Epithelial cell of esophagus (primary cell): ENCODE data around the gene SCAF4.

ENCODE experiments used
- DNase-seq: peaks from one replicate; pipeline ENCODE4 v3.0.0; 2010; ENCODE audit warnings: low read depth
- H3K4me3 ChIP-seq: 2 replicates; pipeline ENCODE4 v1.5.1; 2011; ENCODE audit warnings: mild to moderate bottlenecking, low read length, control low read depth
- TF ChIP-seq, protein P1 (sequence below): IDR thresholded peaks from 2 replicates; pipeline ENCODE4 v1.5.1; 2011; ENCODE audit warnings: low read depth, mild to moderate bottlenecking, low read length, control low read depth, inconsistent platforms; ENCODE audit not compliant: insufficient read depth; ENCODE audit errors: missing control alignments

The SCAF4 gene

DNA sequence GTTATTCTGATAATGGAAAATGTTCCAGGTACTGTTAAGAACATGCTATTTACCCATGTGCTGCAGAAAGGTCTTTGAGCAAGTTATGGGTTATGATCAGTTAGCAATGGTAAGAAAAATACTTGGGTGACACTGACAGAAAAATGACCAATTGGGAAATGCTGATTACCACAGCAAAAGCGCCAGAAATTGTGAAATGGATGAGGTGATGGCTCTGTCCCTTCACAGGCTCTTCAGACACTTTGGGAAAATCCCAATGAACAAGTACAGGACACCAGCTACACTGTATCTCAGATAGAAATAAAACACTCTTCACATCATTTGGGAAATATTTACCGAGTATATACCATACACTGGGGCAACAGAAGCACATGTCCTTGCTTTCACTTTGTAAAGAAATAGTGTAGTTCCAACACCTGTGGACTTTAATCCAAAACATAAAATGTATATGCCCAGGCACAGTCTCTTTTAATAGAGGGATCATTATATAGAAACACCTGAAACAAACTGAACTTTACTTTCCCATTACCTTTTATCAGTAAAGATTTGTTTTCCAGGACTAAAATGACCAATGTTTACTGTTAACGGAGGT, 58.5 kb downstream of the SCAF4 start:
- H3K4me3 ChIP-seq: no peak overlapping the region
- no peak for DNase-seq
- TF ChIP-seq, protein P1, sequence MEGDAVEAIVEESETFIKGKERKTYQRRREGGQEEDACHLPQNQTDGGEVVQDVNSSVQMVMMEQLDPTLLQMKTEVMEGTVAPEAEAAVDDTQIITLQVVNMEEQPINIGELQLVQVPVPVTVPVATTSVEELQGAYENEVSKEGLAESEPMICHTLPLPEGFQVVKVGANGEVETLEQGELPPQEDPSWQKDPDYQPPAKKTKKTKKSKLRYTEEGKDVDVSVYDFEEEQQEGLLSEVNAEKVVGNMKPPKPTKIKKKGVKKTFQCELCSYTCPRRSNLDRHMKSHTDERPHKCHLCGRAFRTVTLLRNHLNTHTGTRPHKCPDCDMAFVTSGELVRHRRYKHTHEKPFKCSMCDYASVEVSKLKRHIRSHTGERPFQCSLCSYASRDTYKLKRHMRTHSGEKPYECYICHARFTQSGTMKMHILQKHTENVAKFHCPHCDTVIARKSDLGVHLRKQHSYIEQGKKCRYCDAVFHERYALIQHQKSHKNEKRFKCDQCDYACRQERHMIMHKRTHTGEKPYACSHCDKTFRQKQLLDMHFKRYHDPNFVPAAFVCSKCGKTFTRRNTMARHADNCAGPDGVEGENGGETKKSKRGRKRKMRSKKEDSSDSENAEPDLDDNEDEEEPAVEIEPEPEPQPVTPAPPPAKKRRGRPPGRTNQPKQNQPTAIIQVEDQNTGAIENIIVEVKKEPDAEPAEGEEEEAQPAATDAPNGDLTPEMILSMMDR: no peak

- TF ChIP-seq, protein P1: no peak
- no peak for DNase-seq
- no peak overlapping the region for H3K4me3 ChIP-seq
Observed at GRCh38 chr21:31671931-31672330, 60.0 kb downstream of the SCAF4 start.

GRCh38 chr21:31671146-31671716, 60.7 kb downstream of the SCAF4 start:
- DNase-seq: no peak
- no peak overlapping the region for H3K4me3 ChIP-seq
- TF ChIP-seq, protein P1: no peak

GRCh38 chr21:31670070-31670469, 61.8 kb downstream of the SCAF4 start:
- H3K4me3 ChIP-seq: no peak overlapping the region
- TF ChIP-seq, protein P1: no peak
- DNase-seq: no peak

DNA sequence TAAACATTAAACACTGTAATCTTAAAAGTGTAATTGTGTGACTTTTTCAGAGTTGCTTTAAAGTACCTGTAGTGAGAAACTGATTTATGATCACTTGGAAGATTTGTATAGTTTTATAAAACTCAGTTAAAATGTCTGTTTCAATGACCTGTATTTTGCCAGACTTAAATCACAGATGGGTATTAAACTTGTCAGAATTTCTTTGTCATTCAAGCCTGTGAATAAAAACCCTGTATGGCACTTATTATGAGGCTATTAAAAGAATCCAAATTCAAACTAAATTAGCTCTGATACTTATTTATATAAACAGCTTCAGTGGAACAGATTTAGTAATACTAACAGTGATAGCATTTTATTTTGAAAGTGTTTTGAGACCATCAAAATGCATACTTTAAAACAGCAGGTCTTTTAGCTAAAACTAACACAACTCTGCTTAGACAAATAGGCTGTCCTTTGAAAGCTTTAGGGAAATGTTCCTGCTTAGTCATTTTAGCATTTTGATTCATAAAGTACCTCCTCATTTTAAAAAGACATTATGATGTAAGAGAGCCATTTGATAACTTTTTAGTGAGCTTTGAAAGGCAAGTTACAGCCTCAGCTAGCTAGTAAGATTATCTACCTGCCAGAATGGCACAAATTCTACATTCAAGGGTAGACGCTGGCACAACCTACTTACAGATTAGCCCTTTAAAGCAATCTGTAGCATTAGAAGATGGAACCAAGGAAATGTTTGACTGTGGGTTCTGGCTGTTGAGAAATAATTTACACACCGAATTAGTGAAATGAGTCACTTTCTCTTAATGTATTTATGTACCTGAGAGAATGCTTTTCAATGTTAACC, 63.0 kb downstream of the SCAF4 start:
- H3K4me3 ChIP-seq: no peak overlapping the region
- DNase-seq: peak; percentile 48
- TF ChIP-seq, protein P1: no peak

GRCh38 chr21:31667639-31668038, 64.3 kb downstream of the SCAF4 start:
- TF ChIP-seq, protein P1: no peak
- peak; percentile 86 for DNase-seq
- H3K4me3 ChIP-seq: no peak overlapping the region
